Bone marrow (tissue), 2 donors: Measurements from ENCODE around the gene MAPRE2.
"Not testable (repeated sequence)": the region's sequence is repeated elsewhere in the genome, so short reads cannot be mapped to it uniquely, and the experiment has no call there.

Experiments used
- DNase-seq, 2 donors: peaks; one replicate each; lab custom pipeline; 2025; lab: John Stamatoyannopoulos, UW

The MAPRE2 gene

DNA sequence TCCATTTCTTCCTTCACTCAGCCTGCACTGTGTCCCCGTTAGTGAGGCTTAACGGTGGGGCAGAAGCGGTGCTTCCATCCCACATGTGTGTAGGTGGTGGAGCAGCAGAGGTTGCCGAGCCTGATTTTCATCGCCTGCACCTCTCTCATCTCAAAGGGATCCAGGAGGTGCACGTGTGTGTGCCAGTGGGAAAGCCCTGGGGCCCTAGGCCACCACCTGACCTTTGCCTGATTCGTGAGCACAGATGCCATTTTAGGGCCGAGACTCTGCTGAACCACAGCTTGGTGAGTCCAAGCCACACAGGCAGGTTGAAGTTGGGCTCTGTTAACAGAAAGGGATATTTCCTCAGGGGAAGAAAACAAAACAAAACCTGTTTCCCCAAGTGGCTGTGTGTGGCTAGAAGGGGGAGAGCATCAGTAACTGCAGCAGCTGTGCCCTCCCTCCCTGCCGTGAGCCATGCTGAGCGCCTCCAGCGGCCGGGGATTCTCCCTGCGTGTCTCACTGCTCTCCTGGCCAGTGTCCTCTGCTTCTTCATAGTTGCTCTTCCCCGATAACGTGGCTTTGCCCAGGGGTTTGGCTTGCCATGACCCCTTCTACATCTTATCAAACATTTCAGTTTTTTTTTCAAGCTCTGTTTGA lies 81.5 kb downstream of the MAPRE2 start:
- peak in 1 of 2 donors; percentile 27 for DNase-seq

DNA sequence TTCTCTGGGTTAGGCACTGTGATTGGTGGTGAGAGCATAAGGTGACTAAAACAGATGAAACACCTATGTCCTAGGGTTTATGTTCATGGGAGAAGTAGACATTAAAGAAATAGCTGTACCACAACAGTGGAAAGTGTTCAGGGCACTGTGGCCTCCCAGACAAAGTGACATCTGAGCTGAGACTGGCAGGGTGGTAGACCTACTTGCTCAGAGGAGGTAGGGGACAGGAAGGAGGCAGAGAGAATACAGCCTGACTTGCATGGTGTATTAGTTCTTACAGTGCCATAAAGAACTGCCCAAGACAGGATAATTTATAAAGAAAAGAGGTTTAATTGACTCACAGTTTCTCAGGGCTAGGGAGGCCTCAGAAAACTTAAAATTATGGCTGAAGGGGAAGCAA lies 82.6 kb downstream of the MAPRE2 start:
- DNase-seq, result no peak

DNA sequence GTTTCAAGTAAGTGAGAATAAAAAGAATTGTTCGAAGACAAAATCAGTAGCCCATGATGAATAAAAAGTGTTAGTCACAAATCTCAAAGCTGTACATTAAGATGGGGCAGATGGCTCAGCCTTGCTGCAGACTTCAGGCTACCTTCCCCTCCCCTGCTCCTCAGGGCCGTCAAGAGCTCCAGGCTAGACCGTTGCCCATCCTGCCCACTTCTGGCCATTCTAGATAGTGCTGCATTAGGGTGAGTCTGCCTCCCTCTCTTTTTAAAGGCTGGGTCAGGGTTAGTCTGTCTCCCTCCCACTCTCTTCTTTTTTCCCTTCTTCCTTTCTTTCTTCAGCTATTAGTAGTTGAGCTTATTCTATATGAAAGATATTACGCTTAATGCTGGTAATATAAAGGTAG lies 86.0 kb downstream of the MAPRE2 start:
- no peak for DNase-seq

DNA sequence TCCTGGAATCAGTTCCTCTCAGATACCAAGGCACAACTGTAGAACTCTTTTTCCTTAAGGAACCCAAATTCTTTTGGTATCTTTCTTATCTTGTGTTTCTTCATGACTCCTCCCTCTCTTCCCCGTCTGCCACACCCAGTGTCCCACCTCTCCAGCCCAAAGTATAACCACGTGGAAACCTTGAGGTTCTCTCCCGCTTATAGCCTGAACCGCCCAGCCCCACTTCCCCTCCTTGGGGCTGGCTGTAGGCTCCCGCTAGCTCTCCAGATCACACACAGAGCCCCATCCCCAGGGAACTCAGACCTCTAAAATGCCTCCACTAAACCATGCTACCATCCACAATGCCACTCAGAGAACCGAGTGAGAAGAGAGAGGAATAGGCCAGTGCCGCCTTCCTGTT lies 87.5 kb downstream of the MAPRE2 start:
- DNase-seq, result no peak

DNA sequence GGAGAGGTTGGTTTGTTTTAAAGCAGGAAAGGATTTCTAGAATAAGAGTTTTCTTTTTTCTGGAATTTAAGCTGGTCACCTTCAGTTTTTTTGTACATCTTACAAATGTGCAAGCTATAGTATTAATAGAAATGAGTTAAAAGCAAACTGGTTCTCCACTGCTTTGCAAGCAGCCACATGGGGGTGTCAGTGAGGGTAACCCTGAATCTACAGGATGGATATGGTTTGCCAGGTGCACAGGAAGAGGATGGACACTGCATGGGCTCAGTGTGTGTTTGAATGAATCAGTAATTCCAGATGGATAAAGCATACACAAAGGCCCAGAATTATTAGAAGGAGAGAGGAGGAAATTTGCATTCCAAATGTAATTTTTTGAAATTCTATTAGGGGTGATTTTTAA lies 89.0 kb downstream of the MAPRE2 start:
- DNase-seq, result no peak

DNA sequence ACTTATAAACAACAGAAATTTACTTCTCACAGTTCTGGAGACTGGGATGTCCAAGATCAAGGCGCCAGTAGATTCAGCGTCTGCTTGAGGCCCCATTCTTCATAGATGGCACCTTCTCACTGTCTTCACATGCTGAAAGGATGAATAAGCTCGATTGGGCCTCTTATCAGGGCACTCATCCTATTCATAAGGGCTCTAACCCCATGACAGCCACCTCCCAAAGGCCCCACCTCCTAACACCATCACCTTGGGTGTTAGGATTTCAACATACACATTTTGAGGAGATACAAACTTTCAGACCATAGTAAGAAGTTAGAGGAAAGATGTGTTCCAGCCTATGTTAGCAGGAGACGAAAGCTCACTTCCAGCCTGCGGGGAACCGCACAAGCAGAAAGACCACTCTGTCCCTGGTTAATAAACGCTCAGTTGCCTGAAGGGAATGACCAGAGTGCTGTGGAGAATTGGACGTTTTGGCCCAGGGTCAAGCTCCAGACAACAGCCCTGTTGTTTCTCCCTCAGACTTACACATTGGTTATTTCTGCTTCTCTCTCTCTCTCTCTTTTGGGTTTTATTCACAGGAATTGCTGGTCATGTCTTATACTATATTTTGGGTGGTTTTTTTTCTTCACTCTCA lies 90.3 kb downstream of the MAPRE2 start:
- DNase-seq, result no peak

DNA sequence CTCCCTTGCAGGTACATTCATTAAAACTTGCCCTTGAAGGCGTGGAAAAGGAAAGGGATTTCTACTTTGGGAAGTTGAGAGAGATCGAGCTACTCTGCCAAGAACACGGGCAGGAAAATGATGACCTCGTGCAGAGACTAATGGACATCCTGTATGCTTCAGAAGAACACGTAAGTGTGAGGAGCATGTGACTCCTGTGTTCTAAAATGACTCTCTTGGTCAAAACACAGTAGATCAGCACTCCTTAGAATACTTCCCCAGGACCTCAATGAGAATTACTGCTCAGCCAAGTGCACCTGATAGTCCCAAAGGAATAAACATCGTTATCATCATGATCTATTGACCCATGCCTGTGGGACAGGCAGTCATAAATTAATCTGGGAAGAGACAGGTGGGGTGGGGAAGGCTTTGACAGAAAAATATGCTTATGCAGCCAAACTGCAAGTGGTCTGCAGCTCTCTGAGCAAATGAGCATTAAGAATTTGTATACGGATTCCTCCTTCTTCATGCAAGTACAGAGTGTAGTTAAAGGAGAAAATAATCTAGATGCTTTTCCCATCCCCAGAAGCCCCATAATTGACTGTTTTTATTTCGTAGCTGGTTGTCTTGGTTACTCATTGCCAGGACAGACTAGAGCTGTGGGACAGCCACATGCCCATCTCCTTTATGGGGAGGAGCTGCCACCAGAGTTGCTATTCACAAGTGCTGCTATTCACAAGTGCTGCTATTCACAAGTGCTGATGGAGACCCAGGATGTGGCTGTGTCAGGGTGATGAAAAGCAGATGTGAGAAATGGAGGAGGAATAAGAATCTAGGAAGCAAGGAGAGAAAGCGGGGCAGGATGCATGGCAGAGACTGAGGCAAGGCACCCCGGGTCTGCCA lies 91.0 kb downstream of the MAPRE2 start:
- no peak for DNase-seq

DNA sequence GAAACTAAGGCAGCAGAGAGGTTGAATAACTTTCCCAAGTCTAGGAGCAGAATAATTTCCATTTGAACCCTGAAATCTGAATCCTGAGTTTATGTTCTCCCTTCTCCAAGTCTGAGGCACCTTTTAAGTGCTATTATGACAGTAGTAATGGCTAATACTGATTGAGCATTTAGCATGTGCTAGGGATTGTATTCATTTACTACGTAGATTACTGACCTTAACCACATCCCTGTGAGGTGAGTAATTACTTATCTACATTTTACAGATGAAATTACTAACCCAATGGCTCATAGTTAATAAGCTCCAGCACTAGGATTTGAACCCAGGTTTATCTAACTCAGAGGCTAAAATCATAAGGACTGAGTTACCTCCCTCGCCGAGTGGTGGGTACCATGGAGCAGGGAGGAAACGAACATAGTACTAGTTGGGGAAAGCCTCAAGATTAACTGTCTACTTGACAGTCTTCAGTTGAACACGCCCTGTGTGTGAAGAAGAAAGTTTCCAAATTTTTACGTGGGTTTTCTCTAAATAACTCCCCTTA lies 93.0 kb downstream of the MAPRE2 start:
- no peak for DNase-seq

DNA sequence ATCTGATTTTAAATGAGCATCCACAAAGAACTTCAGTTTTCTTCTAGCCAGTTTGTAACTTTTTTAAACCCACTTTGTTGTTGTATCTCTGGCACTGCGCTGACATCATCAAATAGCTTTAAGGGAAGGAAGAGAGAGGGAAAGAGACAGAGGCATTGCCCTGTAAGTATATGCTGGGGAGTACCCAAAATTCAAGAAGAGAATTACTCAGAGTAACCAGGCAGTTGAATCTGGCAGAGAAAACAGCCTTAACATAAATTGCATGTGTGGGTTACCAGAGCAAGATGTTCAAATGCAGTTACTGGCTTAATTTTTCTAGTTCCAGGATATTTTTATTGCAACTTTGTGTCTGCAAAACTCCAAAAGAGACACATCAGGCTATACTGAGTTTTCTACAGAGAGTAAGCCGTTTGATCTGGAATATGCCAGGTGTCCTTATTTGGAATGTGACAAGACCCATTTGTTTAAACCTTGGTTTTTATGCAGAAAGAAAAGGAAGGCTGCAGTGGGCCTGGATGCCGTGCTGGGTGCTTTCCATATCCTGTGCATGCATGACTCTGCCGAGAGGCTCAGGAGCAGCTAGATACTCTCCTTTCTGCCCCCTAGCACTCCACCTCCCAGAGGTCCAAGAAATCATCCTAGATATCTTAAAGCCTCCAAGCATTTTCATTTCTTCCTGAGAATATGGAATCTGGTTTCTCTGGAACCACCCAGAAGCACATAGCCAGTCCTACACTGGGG lies 93.7 kb downstream of the MAPRE2 start:
- DNase-seq, result no peak

DNA sequence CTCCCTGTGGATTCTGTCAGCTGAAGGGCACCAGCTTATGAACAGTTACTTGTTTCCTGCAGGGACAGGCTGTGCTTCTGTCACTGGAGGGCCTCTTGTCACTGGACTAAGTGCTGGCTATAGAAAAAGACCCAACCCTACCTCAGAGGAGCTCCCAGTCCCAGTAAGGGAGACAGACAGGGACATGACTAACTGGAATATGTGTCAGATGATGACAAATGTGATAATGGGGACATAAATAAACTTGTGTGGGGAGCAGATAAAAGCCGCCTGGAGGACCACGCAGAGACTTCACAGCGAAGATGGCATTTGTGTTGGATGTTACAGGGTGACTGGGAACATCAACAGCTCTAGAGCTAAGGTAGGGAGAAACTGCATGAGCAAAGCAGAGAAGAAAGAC lies 95.0 kb downstream of the MAPRE2 start:
- no peak for DNase-seq

DNA sequence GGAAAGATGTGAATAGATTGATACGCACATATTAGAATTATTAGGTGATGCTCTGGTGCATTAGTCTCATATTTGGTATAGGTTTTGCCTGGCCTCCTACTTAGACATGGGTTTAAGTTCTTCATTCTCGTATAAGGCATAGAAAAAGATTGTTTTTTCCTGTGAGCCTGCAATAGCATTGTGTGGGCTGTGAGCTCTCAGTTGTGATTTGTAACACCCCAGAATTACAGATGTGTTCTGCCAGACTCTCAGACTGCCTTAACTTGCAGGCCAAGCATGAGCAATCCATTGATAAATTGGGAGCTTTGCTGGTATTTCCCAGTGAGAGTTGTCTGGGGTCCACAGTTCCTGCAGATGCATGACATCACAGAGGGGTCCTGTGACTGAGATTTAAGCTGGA lies 95.7 kb downstream of the MAPRE2 start:
- no peak for DNase-seq

DNA sequence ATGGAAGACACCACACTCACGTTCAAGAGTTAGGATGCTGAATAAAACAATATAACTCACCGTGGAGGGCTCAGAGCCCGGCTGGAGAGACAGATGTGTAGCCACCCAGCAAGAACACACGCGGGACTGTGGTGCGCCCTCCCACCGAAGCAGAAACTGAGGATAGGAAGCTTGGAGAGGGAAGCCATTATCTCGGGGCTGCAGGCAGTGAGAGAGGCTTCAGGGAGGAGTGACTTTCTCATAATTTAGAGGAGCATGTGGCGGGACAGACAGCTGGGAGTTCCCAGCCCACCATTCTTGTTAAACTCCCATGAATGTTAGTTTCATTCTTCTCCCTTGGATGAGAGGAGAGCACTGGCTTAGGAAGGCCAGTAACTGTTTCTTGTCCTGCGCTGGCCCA lies 96.4 kb downstream of the MAPRE2 start:
- DNase-seq, result no peak

DNA sequence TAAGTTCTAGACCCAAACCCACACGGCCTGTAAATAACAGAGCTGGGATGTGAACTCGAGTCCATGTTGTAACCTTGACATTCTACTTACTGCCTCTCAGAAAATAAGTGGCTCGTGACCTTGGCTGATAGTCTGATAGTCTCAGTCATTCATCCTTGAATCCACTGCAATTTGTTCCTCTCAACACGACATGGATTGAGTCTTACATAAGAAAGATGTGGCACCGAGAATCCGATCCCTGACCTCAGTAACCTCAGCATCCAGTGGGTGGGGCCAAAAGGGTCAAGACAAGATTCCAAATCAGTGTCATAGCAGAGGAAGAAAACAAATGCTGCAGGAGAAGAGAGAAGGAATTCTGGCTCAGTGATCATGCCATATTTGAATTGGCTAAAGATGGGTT lies 97.6 kb downstream of the MAPRE2 start:
- DNase-seq, result no peak

DNA sequence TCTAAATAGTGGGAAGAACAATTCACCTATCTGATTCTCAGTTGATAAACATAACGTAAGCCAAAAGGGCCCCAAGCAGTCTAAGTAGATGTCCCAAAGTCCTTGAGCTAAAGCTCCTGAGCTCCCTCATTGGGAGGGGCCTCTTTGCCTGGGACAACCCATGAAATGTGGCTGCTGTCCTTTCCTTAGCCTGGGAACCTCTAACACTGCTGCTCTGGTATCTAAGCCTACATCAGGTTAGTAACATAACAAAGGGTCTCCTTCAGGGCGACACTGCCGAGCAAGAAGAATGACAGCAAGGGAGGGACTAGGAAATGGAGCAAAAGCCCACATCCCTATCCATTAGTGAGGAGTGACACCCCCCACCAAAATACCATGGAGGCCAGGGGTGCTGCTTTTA lies 98.3 kb downstream of the MAPRE2 start:
- DNase-seq, result no peak

DNA sequence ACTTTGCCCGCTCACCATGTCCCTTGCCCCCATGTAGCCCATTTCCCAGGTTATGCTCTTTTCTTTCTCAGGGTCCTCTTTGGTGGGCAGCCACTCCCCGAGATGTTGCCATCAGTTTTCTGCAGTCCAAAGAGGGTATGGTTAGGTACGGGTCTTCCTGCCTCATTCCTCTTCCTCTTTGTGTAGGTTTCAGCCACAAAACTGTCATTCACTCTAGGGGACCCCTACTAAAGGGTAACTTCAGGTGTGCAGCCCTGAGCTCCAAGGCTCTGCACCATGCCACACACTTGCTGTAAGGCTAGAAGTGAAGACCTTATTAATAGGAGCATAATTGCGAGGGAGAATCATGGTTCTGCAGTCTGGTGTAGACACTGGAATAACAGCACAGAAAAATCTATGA lies 99.9 kb downstream of the MAPRE2 start:
- no peak for DNase-seq

DNA sequence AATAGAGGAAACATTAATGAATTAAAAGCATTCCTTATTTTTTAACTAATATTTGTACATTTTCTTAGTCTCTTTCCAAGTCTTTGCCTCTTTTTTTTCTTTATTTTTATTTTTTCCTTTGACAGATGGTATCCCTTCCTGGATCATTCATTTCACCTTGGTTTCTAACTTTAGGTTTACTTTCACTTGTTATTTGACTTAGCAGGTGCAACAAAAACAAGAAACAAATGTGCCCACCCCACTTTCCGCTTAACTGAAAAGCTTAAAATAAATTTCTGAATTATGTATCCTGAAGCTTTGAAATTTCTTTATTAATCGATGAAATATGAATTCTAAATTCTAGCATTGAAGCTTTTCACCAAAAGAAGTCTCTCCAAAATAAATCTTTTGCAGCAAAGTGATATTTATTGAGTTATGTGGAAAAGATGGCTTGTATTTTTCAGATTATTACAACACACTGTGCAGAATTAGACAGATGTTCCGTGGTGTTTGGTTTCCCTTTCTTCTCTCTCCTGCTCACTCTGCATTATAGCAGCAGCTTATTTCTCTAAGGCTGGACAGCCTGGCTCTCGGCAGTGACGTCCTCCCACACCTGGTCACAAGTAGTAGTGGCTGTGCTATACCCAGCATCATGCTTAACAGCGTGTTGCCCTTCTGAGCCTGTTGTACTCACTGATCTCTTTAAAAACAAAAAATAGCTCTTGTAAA lies 100.5 kb downstream of the MAPRE2 start:
- no peak for DNase-seq

DNA sequence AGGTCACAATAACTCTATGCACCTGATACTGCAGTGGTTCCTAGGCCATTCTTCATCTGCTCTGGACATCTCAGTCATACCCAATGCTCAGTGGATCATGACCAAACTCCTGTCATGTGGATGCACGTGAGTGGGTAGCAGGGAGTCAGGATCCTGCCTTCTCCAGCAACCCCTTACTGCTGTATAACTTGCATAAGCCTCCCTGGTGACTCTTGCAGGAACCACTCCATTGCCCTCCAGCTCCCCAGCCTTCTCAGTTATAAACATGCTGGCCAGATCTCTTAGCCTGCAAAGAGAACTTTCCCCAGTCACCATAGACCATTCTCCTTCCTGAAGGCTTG lies 101.0 kb downstream of the MAPRE2 start:
- no peak for DNase-seq

DNA sequence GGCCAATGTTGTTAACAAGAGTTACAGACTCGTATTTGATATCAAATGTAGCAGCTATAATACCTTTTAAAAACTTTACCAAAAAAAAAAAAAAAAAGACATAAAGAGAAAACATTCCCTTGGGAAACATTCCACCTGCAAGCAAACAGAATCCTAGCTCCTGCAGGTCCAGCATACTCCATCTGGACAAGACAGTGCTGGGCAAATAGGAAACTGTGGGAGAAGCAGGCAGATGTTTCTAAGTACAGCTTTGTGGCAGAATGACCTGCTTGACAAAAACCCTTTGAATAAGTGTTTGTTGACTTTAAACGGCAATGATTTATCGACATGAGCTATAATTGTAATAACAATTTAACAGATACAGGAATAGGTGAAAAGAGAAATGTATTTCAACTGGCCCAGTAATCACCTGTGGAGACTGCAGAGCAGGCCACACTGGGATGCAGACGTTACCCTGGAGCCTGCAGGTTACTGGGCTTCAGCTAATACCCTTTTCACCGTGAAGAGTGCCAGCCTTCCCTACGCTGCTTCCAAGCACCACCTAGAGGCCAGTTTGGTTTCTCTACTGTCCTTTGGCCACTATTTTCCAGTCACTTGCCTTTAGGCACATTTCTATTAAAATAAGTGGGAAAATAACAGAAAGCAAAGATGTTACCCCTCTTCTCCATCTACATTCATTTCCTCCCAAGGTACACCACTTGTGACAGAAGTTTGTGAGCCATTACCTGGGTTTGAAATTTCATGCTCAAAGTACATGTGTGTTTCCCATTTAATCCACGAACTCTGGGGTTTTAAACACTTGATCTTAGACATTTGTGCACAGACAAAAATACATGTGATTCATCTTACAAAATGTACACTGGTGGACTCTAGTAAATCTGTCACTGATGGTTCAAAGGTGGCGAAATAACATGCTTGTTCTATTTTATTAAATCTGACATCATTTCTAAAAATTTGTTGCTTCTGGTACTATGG lies 102.7 kb downstream of the MAPRE2 start:
- peak in 1 of 2 donors; percentile 27 for DNase-seq

DNA sequence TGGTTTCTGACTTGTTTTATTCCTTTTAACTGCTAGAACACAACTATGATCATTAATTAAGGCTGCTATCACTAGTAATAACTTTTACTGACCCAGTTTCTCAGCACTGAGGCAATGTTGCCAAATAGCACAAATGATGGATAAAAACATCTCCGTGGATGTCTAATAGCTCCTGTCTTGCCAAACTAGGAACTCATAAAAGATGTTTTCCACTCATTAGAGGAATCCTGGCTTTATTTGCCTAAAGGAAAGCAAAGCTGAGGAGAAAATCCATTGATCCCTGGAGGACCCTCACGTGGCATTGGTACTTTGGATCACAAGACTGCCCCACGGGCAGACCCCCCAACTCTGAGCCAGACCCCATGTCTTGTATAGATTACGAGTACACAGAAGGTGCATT lies 103.5 kb downstream of the MAPRE2 start:
- DNase-seq, result no peak

DNA sequence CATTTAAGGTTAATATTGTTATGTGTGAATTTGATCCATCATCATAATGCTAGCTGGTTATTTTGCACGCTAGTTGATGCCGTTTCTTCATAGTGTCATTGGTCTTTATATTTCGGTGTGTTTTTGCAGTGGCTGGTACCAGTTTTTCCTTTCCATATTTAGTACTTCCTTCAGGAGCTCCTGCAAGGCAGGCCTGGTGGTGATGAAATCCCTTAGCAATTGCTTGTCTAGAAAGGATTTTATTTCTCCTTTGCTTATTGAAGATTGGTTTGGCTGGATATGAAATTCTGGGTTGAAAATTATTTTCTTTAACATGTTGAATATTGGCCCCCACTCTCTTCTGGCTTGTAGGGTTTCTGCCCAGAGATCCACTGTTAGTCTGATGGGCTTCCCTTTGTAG lies 109.0 kb downstream of the MAPRE2 start:
- DNase-seq, result not testable (repeated sequence)
